Skin epidermis (tissue), 12 donors: ENCODE data around the gene DCT.
A peak's percentile ranks its signal among the peaks of the same experiment; 100 is the strongest.
"Not testable (repeated sequence)": the region's sequence is repeated elsewhere in the genome, so short reads cannot be mapped to it uniquely, and the experiment has no call there.

Source experiments
- H3K27ac ChIP-seq, 21 experiments: fragments of 200-600 bp; sonication (generic) in 11 of 21; one replicate each; pipeline ENCODE4 v1.5.0; 2020; ENCODE audit warnings: mild to moderate bottlenecking in 3 of 21, inconsistent platforms in 2 of 21, moderate library complexity in 2 of 21
- H3K4me3 ChIP-seq, 7 experiments: fragments of 200-600 bp; sonication (generic) in 2 of 7; one replicate each; pipeline ENCODE4 v1.5.0; 2020; ENCODE audit warnings: inconsistent platforms in 2 of 7, mild to moderate bottlenecking in 2 of 7, moderate library complexity in 1 of 7

DCT gene

GRCh38 chr13:94479616-94480015 lies at the start of gene DCT:
TSS of gene DCT (minus strand) at chr13:94479682. CDS start at chr13:94479255, 427 bp downstream.
- H3K4me3 ChIP-seq, result no peak within 1 kb of the TSS
- H3K27ac ChIP-seq, result peak within 1 kb of the TSS in 4 of 21 experiments; percentile 8 to 69 (median 46)

- not testable (repeated sequence) for H3K27ac ChIP-seq, H3K4me3 ChIP-seq
These were observed 47.5 kb upstream of the DCT start for GRCh38 chr13:94526956-94527355.

GRCh38 chr13:94525781-94526180 lies 46.3 kb upstream of the DCT start:
- no peak overlapping the region for H3K4me3 ChIP-seq
- no peak overlapping the region for H3K27ac ChIP-seq

- Histone ChIP-seq H3K27ac (no peak overlapping the region), H3K4me3 (no peak overlapping the region)
These were observed 44.9 kb upstream of the DCT start for GRCh38 chr13:94524407-94524806.

GRCh38 chr13:94520001-94520400 lies 40.5 kb upstream of the DCT start:
- no peak overlapping the region for H3K27ac ChIP-seq
- no peak overlapping the region for H3K4me3 ChIP-seq

- no peak overlapping the region for H3K4me3 ChIP-seq
These were observed 37.0 kb upstream of the DCT start for GRCh38 chr13:94516456-94516855.

GRCh38 chr13:94515911-94516310 lies 36.4 kb upstream of the DCT start:
- H3K27ac ChIP-seq, result no peak overlapping the region
- no peak overlapping the region for H3K4me3 ChIP-seq

More at GRCh38 chr13:94516456-94516855, 37.0 kb upstream of the DCT start:
- no peak overlapping the region for H3K27ac ChIP-seq

GRCh38 chr13:94515374-94515773 lies 35.9 kb upstream of the DCT start:
- H3K4me3 ChIP-seq, result no peak overlapping the region
- H3K27ac ChIP-seq, result no peak overlapping the region

GRCh38 chr13:94513026-94513425 lies 33.5 kb upstream of the DCT start:
- Histone ChIP-seq H3K27ac (no peak overlapping the region), H3K4me3 (no peak overlapping the region)

GRCh38 chr13:94505730-94506129 lies 26.2 kb upstream of the DCT start:
- Histone ChIP-seq H3K4me3 (no peak overlapping the region), H3K27ac (no peak overlapping the region)

- Histone ChIP-seq H3K27ac (no peak overlapping the region), H3K4me3 (no peak overlapping the region)
These were observed 24.4 kb upstream of the DCT start for GRCh38 chr13:94503851-94504250.

- H3K27ac ChIP-seq, H3K4me3 ChIP-seq: not testable (repeated sequence)
These were observed 19.3 kb upstream of the DCT start for GRCh38 chr13:94498831-94499230.

GRCh38 chr13:94495806-94496205 lies 16.3 kb upstream of the DCT start:
- Histone ChIP-seq H3K4me3 (no peak overlapping the region), H3K27ac (no peak overlapping the region)

- Histone ChIP-seq H3K4me3 (no peak overlapping the region), H3K27ac (no peak overlapping the region)
These were observed 14.5 kb upstream of the DCT start for GRCh38 chr13:94494026-94494425.

- H3K27ac ChIP-seq, result no peak overlapping the region
- no peak overlapping the region for H3K4me3 ChIP-seq
These were observed 7.6 kb upstream of the DCT start for GRCh38 chr13:94487043-94487442.

- H3K4me3 ChIP-seq, result no peak overlapping the region
- H3K27ac ChIP-seq, result no peak overlapping the region
These were observed 4.5 kb upstream of the DCT start for GRCh38 chr13:94483970-94484369.

- Histone ChIP-seq H3K4me3 (no peak overlapping the region), H3K27ac (peak overlapping the region in 1 of 21 experiments; percentile 49)
These were observed 2.5 kb upstream of the DCT start for GRCh38 chr13:94481941-94482340.

GRCh38 chr13:94480672-94481145 lies 1.2 kb upstream of the DCT start:
- H3K4me3 ChIP-seq, result no peak overlapping the region
- H3K27ac ChIP-seq, result peak overlapping the region in 3 of 21 experiments; percentile 13 to 60 (median 53)

- Histone ChIP-seq H3K27ac (peak overlapping the region in 4 of 21 experiments; percentile 8 to 69 (median 46)), H3K4me3 (no peak overlapping the region)
These were observed 569 bp downstream of the DCT start for GRCh38 chr13:94478913-94479312.

- no peak overlapping the region for H3K4me3 ChIP-seq
- H3K27ac ChIP-seq, result no peak overlapping the region
These were observed 9.4 kb downstream of the DCT start for GRCh38 chr13:94470126-94470525.

- H3K4me3 ChIP-seq, result no peak overlapping the region
- no peak overlapping the region for H3K27ac ChIP-seq
These were observed 14.7 kb downstream of the DCT start for GRCh38 chr13:94464771-94465170.

- Histone ChIP-seq H3K27ac (no peak overlapping the region), H3K4me3 (no peak overlapping the region)
These were observed 16.8 kb downstream of the DCT start for GRCh38 chr13:94462670-94463069.
